Measurements from ENCODE around the gene SLC66A1. TPM values are rescaled to one million over a fixed set of nuclear protein-coding genes. Genes with fewer than 3 reads are reported as not detected.

SLC66A1 gene
- total RNA-seq, 2 donors from 2014 or later = 10.6 to 13.1 TPM

- intact Hi-C loops (cut with DNase I) = loop anchor here (5.0 kb wide), 1 partner anchor 232 kb away; no protein-coding TSS in a partner anchor
- Histone ChIP-seq H3K4me3 (no peak overlapping the region), H3K9ac (ENCODE audit: low read depth in 2 of 2, low read length in 2 of 2) (no peak overlapping the region), H3K4me1 (no peaks in the 10 kb centered on the region), H3K27ac (no peak overlapping the region), H3K27me3 (no peaks in the 10 kb centered on the region), H3K9me3 (no peaks in the 10 kb centered on the region), H3K36me3 (peaks cover 16% of the 10 kb centered on the region)
- no peak for TF ChIP-seq CTCF (IDR thresholded peaks at IDR 0.05)
- no peak for DNase-seq
Observed at GRCh38 chr1:19349999-19350398, 37.9 kb downstream of the SLC66A1 start.

- Histone ChIP-seq H3K36me3 (peaks cover 16% of the 10 kb centered on the region), H3K27ac (no peak overlapping the region), H3K9me3 (no peaks in the 10 kb centered on the region), H3K27me3 (no peaks in the 10 kb centered on the region), H3K4me1 (no peaks in the 10 kb centered on the region), H3K9ac (ENCODE audit: low read depth in 2 of 2, low read length in 2 of 2) (no peak overlapping the region), H3K4me3 (no peak overlapping the region)
- no peak for TF ChIP-seq CTCF (IDR thresholded peaks at IDR 0.05)
- DNase-seq = no peak
- intact Hi-C loops (cut with DNase I) = no loop called here
Observed at GRCh38 chr1:19350566-19350965, 38.4 kb downstream of the SLC66A1 start.

- no peak for TF ChIP-seq CTCF (IDR thresholded peaks at IDR 0.05)
- intact Hi-C loops (cut with DNase I) = no loop called here
- no peak overlapping the region for H3K9ac ChIP-seq (ENCODE audit: low read depth in 2 of 2, low read length in 2 of 2)
- no peaks in the 10 kb centered on the region for H3K9me3 ChIP-seq
- H3K4me1 ChIP-seq = no peaks in the 10 kb centered on the region
- H3K27me3 ChIP-seq = no peaks in the 10 kb centered on the region
- peaks cover 16% of the 10 kb centered on the region for H3K36me3 ChIP-seq
- no peak overlapping the region for H3K4me3 ChIP-seq
- H3K27ac ChIP-seq = no peak overlapping the region
- no peak for DNase-seq
Observed at GRCh38 chr1:19351873-19352272, 39.7 kb downstream of the SLC66A1 start.

- H3K9ac ChIP-seq (ENCODE audit: low read depth in 2 of 2, low read length in 2 of 2) = no peak overlapping the region
- no peaks in the 10 kb centered on the region for H3K27me3 ChIP-seq
- H3K36me3 ChIP-seq = peaks cover 16% of the 10 kb centered on the region
- DNase-seq = no peak
- no peak for TF ChIP-seq CTCF (IDR thresholded peaks at IDR 0.05)
- peak overlapping the region; percentile 36 for H3K27ac ChIP-seq
- intact Hi-C loops (cut with DNase I) = no loop called here
- no peak overlapping the region for H3K4me3 ChIP-seq
- H3K9me3 ChIP-seq = no peaks in the 10 kb centered on the region
- no peaks in the 10 kb centered on the region for H3K4me1 ChIP-seq
Observed at GRCh38 chr1:19352839-19353238, 40.7 kb downstream of the SLC66A1 start.

- no peak for TF ChIP-seq CTCF (IDR thresholded peaks at IDR 0.05)
- no peak overlapping the region for H3K9ac ChIP-seq (ENCODE audit: low read depth in 2 of 2, low read length in 2 of 2)
- H3K27ac ChIP-seq = no peak overlapping the region
- no peaks in the 10 kb centered on the region for H3K27me3 ChIP-seq
- H3K36me3 ChIP-seq = peaks cover 16% of the 10 kb centered on the region
- no peaks in the 10 kb centered on the region for H3K4me1 ChIP-seq
- H3K9me3 ChIP-seq = no peaks in the 10 kb centered on the region
- intact Hi-C loops (cut with DNase I) = no loop called here
- H3K4me3 ChIP-seq = no peak overlapping the region
- no peak for DNase-seq
Observed at GRCh38 chr1:19353596-19353995, 41.5 kb downstream of the SLC66A1 start.
